Hepatocyte (in vitro differentiated cells): ENCODE data around the gene ZNF804B. TPM values are rescaled to one million over a fixed set of nuclear protein-coding genes. Genes with fewer than 3 reads are reported as not detected.

Experiments used
- DNase-seq: peaks from one replicate; pipeline ENCODE4 v3.0.0-alpha.2; 2016; ENCODE audit warnings: low spot score
- H2AFZ ChIP-seq: fragments of 200-600 bp; sonication (generic); 2 replicates; pipeline ENCODE4 v1.6.0; 2016; ENCODE audit warnings: antibody characterized with exemption, mild to moderate bottlenecking
- H3K27ac ChIP-seq: fragments of 200-600 bp; sonication (generic); 2 replicates; pipeline ENCODE4 v1.5.1; 2016; ENCODE audit warnings: mild to moderate bottlenecking
- H3K27me3 ChIP-seq: fragments of 200-600 bp; sonication (generic); 2 replicates; pipeline ENCODE4 v1.6.1; 2016
- H3K36me3 ChIP-seq: fragments of 200-600 bp; sonication (generic); replicated peaks from 2 replicates; pipeline ENCODE4 v1.5.1; 2016; ENCODE audit warnings: low read depth; ENCODE audit not compliant: insufficient read depth
- H3K4me1 ChIP-seq: fragments of 200-600 bp; sonication (generic); 2 replicates; pipeline ENCODE4 v1.5.1; 2016; ENCODE audit warnings: mild to moderate bottlenecking, moderate library complexity; ENCODE audit not compliant: insufficient read depth
- H3K4me2 ChIP-seq: fragments of 200-600 bp; sonication (generic); 2 replicates; pipeline ENCODE4 v1.6.0; 2016
- H3K4me3 ChIP-seq: fragments of 200-600 bp; sonication (generic); 2 replicates; pipeline ENCODE4 v1.5.1; 2016; ENCODE audit warnings: mild to moderate bottlenecking
- H3K79me2 ChIP-seq: fragments of 200-600 bp; sonication (generic); 2 replicates; pipeline ENCODE4 v1.6.0; 2017; ENCODE audit warnings: mild to moderate bottlenecking
- H3K9me2 ChIP-seq: fragments of 200-600 bp; sonication (generic); replicated peaks from 2 replicates; pipeline ENCODE4 v1.6.0; 2017; ENCODE audit warnings: mild to moderate bottlenecking; ENCODE audit not compliant: insufficient read depth
- H3K9me3 ChIP-seq: fragments of 200-600 bp; sonication (generic); 2 replicates; pipeline ENCODE4 v1.5.1; 2016; ENCODE audit warnings: low read depth, mild to moderate bottlenecking
- H4K20me1 ChIP-seq: fragments of 200-600 bp; sonication (generic); 2 replicates; pipeline ENCODE4 v1.6.0; 2016; ENCODE audit warnings: mild to moderate bottlenecking; ENCODE audit not compliant: insufficient read depth, poor library complexity, severe bottlenecking
- EZH2 ChIP-seq: fragments of 200-600 bp; sonication (generic); IDR thresholded peaks from 2 replicates; pipeline ENCODE4 v1.6.1; 2016; ENCODE audit warnings: antibody characterized with exemption, mild to moderate bottlenecking, borderline replicate concordance
- EZH2phosphoT487 ChIP-seq: fragments of 200-600 bp; sonication (generic); IDR thresholded peaks from one replicate; pipeline ENCODE4 v1.6.1; 2018; ENCODE audit warnings: antibody characterized with exemption, mild to moderate bottlenecking, low read depth, moderate library complexity; ENCODE audit not compliant: unreplicated experiment, severe bottlenecking
- WGBS: methylation state at CpG from one replicate; pipeline ENCODE4 v1.1.6; 2016; ENCODE audit warnings: low lambda C conversion rate; ENCODE audit errors: missing lambda C conversion rate; 5-methylcytosine and 5-hydroxymethylcytosine counted together
- polyA plus RNA-seq: library from polyadenylated mRNA; unstranded; fragments of >200 nt; fragmentation: Nextera tagmentation; extraction: Ambion mirVana; gene quantifications from 2 replicates; pipeline ENCODE4 v1.2.1, GENCODE V29; 2016
- total RNA-seq: library from RNA; depleted of rRNA; stranded (reverse); fragments of >200 nt; gene quantifications from 2 replicates; pipeline ENCODE4 v1.2.3, GENCODE V29; 2014
- TF ChIP-seq, protein P1 (sequence below): fragments of 200-600 bp; sonication (generic); IDR thresholded peaks from 2 replicates; pipeline ENCODE4 v1.5.1; 2016; ENCODE audit warnings: antibody characterized with exemption, mild to moderate bottlenecking; ENCODE audit not compliant: poor library complexity

Gene ZNF804B
- total and polyA plus RNA-seq, 2 experiments from 2014 or later, result not detected

GRCh38 chr7:89238156-89238555 is 478.7 kb downstream of the ZNF804B start:
- DNase-seq, result no peak
- H3K9me2 ChIP-seq, result no peaks in the 10 kb centered on the region
- H3K4me1 ChIP-seq, result no peaks in the 10 kb centered on the region
- H2AFZ ChIP-seq, result no peak overlapping the region
- H3K27ac ChIP-seq, result no peak overlapping the region
- no peaks in the 10 kb centered on the region for H4K20me1 ChIP-seq
- TF ChIP-seq, protein P1, sequence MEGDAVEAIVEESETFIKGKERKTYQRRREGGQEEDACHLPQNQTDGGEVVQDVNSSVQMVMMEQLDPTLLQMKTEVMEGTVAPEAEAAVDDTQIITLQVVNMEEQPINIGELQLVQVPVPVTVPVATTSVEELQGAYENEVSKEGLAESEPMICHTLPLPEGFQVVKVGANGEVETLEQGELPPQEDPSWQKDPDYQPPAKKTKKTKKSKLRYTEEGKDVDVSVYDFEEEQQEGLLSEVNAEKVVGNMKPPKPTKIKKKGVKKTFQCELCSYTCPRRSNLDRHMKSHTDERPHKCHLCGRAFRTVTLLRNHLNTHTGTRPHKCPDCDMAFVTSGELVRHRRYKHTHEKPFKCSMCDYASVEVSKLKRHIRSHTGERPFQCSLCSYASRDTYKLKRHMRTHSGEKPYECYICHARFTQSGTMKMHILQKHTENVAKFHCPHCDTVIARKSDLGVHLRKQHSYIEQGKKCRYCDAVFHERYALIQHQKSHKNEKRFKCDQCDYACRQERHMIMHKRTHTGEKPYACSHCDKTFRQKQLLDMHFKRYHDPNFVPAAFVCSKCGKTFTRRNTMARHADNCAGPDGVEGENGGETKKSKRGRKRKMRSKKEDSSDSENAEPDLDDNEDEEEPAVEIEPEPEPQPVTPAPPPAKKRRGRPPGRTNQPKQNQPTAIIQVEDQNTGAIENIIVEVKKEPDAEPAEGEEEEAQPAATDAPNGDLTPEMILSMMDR, result no peak
- TF ChIP-seq EZH2phosphoT487, result no peak
- no peak for TF ChIP-seq EZH2
- H3K27me3 ChIP-seq, result no peaks in the 10 kb centered on the region
- no peak overlapping the region for H3K4me2 ChIP-seq
- no peaks in the 10 kb centered on the region for H3K9me3 ChIP-seq
- H3K4me3 ChIP-seq, result no peak overlapping the region
- no peaks in the 10 kb centered on the region for H3K36me3 ChIP-seq
- H3K79me2 ChIP-seq, result no peaks in the 10 kb centered on the region

DNA sequence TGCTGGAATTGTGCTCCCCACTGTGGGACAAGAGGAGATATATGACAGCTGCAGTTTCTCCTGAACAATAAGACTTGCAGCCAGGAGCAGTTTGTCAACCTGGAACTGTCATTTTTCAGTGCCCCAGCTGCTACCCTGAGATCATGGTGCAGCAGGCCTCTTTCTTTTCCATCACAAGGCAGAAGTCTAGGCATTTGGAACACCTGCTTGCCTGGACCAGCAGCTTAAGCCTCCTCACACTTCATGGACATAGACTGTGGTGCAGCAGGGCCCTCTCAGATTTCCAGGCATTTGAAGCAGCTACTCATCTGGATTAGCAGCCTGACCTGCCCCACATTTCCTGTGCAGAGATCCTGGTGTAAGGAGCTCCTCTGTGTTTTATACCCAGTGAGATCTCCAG is 486.7 kb downstream of the ZNF804B start:
- no peak overlapping the region for H2AFZ ChIP-seq
- DNase-seq, result no peak
- H3K9me3 ChIP-seq, result no peaks in the 10 kb centered on the region
- no peak for TF ChIP-seq EZH2phosphoT487
- no peak for TF ChIP-seq EZH2
- TF ChIP-seq, protein P1, result no peak
- no peak overlapping the region for H3K4me3 ChIP-seq
- H3K27ac ChIP-seq, result no peak overlapping the region
- H3K27me3 ChIP-seq, result no peaks in the 10 kb centered on the region
- H3K4me2 ChIP-seq, result no peak overlapping the region
- no peaks in the 10 kb centered on the region for H3K4me1 ChIP-seq
- no peaks in the 10 kb centered on the region for H4K20me1 ChIP-seq
- no peaks in the 10 kb centered on the region for H3K9me2 ChIP-seq
- no peaks in the 10 kb centered on the region for H3K79me2 ChIP-seq
- H3K36me3 ChIP-seq, result no peaks in the 10 kb centered on the region

- no peak overlapping the region for H3K4me2 ChIP-seq
- no peaks in the 10 kb centered on the region for H3K9me2 ChIP-seq
- TF ChIP-seq EZH2phosphoT487 (no peak), EZH2 (no peak)
- TF ChIP-seq, protein P1, result no peak
- H3K4me3 ChIP-seq, result no peak overlapping the region
- no peaks in the 10 kb centered on the region for H3K36me3 ChIP-seq
- H4K20me1 ChIP-seq, result no peaks in the 10 kb centered on the region
- no peaks in the 10 kb centered on the region for H3K4me1 ChIP-seq
- H3K27ac ChIP-seq, result no peak overlapping the region
- H3K79me2 ChIP-seq, result no peaks in the 10 kb centered on the region
- H3K27me3 ChIP-seq, result no peaks in the 10 kb centered on the region
- no peaks in the 10 kb centered on the region for H3K9me3 ChIP-seq
- no peak overlapping the region for H2AFZ ChIP-seq
- WGBS, result 92% methylated on average over 3 of the region's 3 CpGs
- no peak for DNase-seq
Measured at GRCh38 chr7:89247207-89247606, 487.7 kb downstream of the ZNF804B start.

GRCh38 chr7:89259085-89259484 is 499.6 kb downstream of the ZNF804B start:
- WGBS, result 93% methylated on average over 2 of the region's 2 CpGs
- Histone ChIP-seq H3K9me2 (no peaks in the 10 kb centered on the region), H3K9me3 (no peaks in the 10 kb centered on the region), H4K20me1 (no peaks in the 10 kb centered on the region), H3K79me2 (no peaks in the 10 kb centered on the region), H3K27ac (no peak overlapping the region), H3K36me3 (no peaks in the 10 kb centered on the region), H3K4me1 (no peaks in the 10 kb centered on the region), H3K4me3 (no peak overlapping the region), H3K27me3 (no peaks in the 10 kb centered on the region), H2AFZ (no peak overlapping the region), H3K4me2 (no peak overlapping the region)
- TF ChIP-seq EZH2phosphoT487, result no peak
- no peak for TF ChIP-seq EZH2
- TF ChIP-seq, protein P1, result no peak
- no peak for DNase-seq
